Measurements from ENCODE around the gene DPEP1. TPM values are rescaled to one million over a fixed set of nuclear protein-coding genes. Genes with fewer than 3 reads are reported as not detected.

The DPEP1 gene
- total RNA-seq, 1 experiment from 2014 or later, result 1.1 TPM

DNA sequence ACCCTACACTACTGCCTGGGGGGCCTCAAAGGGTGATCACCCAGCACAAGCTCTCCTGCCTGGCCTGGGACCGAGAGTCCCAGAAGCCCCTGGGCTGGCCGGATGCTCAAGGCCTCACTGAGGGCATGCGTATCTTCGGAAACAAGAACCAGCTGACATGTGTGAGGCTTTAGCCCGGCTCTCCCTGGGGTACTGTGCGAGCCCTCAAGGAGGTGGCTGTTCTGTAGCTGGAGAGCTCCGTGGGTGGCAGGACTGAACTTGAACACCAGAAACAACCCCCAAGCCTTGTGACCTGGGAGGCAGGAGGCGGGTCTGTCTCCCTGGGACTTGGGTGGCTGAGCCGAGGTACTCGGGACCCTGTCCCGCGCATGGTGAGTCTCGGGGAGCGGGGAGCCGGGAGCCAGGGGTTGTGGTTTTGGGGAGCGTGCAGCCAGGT is 7.0 kb downstream of the DPEP1 start:
- intact Hi-C loops (cut with micrococcal nuclease), result no loop called here
- Histone ChIP-seq H3K9me3 (ENCODE audit: control insufficient read depth in 1 of 2, insufficient read depth in 1 of 2, low read depth in 1 of 2, low read length in 2 of 2) (no peaks in the 10 kb centered on the region), H3K9me2 (ENCODE audit: insufficient read depth) (no peaks in the 10 kb centered on the region), H4K20me1 (ENCODE audit: insufficient read depth) (no peaks in the 10 kb centered on the region), H3K4me3 (replicated peaks in 1 of 2; ENCODE audit: low read depth in 1 of 2, low read length in 2 of 2) (no peak overlapping the region), H3K4me2 (ENCODE audit: low read length) (no peak overlapping the region), H3K27me3 (ENCODE audit: insufficient read depth, low read length) (no peaks in the 10 kb centered on the region), H3K79me2 (ENCODE audit: insufficient read depth, low read length) (no peaks in the 10 kb centered on the region), H2AFZ (ENCODE audit: low read depth, low read length, poor library complexity, severe bottlenecking) (no peak overlapping the region), H3K27ac (ENCODE audit: low read depth, low read length) (no peak overlapping the region; the same call in 1 of the 2 replicates), H3K9ac (ENCODE audit: low read length) (no peak overlapping the region), H3K4me1 (ENCODE audit: control insufficient read depth in 1 of 2, insufficient read depth in 2 of 2, low read length in 2 of 2) (peaks cover 7 to 13% of the 10 kb centered on the region in 2 experiments; a peak in 3 of 4 replicates), H3K36me3 (ENCODE audit: control insufficient read depth in 1 of 2, insufficient read depth in 2 of 2, low read length in 2 of 2) (no peaks in the 10 kb centered on the region)
- BruUV-seq (replicated peaks), result no TSS peak
- POLR2A ChIA-PET, result interaction anchor here (0.7 kb wide), 1 partner anchor 9 kb away, joined by 3 read pairs; no protein-coding TSS in a partner anchor
- no peak for TF ChIP-seq EGR1 (IDR thresholded peaks at IDR 0.05; ENCODE audit: low read depth)
- TF ChIP-seq POLR2AphosphoS5 (IDR thresholded peaks at IDR 0.05; ENCODE audit: low read depth, low read length), result no peak
- TF ChIP-seq CEBPB (IDR thresholded peaks at IDR 0.05; ENCODE audit: low read depth), result no peak
- no peak for TF ChIP-seq ELF1 (IDR thresholded peaks at IDR 0.05; ENCODE audit: borderline replicate concordance, low read depth)
- no peak for TF ChIP-seq EZH2 (IDR thresholded peaks at IDR 0.05)
- no peak for TF ChIP-seq YY1 (IDR thresholded peaks at IDR 0.05; ENCODE audit: extremely low read depth, insufficient replicate concordance, low read depth, low read length)
- TF ChIP-seq, protein P1, sequence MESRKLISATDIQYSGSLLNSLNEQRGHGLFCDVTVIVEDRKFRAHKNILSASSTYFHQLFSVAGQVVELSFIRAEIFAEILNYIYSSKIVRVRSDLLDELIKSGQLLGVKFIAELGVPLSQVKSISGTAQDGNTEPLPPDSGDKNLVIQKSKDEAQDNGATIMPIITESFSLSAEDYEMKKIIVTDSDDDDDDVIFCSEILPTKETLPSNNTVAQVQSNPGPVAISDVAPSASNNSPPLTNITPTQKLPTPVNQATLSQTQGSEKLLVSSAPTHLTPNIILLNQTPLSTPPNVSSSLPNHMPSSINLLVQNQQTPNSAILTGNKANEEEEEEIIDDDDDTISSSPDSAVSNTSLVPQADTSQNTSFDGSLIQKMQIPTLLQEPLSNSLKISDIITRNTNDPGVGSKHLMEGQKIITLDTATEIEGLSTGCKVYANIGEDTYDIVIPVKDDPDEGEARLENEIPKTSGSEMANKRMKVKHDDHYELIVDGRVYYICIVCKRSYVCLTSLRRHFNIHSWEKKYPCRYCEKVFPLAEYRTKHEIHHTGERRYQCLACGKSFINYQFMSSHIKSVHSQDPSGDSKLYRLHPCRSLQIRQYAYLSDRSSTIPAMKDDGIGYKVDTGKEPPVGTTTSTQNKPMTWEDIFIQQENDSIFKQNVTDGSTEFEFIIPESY (IDR thresholded peaks at IDR 0.05; ENCODE audit: extremely low read depth, insufficient replicate concordance, low read length), result no peak
- no peak for TF ChIP-seq FOSL1 (IDR thresholded peaks at IDR 0.05; ENCODE audit: low read depth)
- no peak for TF ChIP-seq RAD21 (IDR thresholded peaks at IDR 0.05; ENCODE audit: low read depth)
- TF ChIP-seq, protein P2, sequence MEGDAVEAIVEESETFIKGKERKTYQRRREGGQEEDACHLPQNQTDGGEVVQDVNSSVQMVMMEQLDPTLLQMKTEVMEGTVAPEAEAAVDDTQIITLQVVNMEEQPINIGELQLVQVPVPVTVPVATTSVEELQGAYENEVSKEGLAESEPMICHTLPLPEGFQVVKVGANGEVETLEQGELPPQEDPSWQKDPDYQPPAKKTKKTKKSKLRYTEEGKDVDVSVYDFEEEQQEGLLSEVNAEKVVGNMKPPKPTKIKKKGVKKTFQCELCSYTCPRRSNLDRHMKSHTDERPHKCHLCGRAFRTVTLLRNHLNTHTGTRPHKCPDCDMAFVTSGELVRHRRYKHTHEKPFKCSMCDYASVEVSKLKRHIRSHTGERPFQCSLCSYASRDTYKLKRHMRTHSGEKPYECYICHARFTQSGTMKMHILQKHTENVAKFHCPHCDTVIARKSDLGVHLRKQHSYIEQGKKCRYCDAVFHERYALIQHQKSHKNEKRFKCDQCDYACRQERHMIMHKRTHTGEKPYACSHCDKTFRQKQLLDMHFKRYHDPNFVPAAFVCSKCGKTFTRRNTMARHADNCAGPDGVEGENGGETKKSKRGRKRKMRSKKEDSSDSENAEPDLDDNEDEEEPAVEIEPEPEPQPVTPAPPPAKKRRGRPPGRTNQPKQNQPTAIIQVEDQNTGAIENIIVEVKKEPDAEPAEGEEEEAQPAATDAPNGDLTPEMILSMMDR (IDR thresholded peaks at IDR 0.05 in 2 of 3, conservative IDR thresholded peaks at IDR 0.05 in 1 of 3; ENCODE audit: borderline replicate concordance in 1 of 3, insufficient read depth in 1 of 3, low read depth in 2 of 3, low read length in 2 of 3), result no peak
- TF ChIP-seq SRF (IDR thresholded peaks at IDR 0.05; ENCODE audit: low read depth), result no peak
- TF ChIP-seq EZH2phosphoT487 (IDR thresholded peaks at IDR 0.05; ENCODE audit: borderline replicate concordance), result no peak
- TF ChIP-seq POLR2A (IDR thresholded peaks at IDR 0.05; ENCODE audit: borderline replicate concordance, extremely low read depth, insufficient read depth, insufficient read length), result no peak
- TF ChIP-seq, protein P3, sequence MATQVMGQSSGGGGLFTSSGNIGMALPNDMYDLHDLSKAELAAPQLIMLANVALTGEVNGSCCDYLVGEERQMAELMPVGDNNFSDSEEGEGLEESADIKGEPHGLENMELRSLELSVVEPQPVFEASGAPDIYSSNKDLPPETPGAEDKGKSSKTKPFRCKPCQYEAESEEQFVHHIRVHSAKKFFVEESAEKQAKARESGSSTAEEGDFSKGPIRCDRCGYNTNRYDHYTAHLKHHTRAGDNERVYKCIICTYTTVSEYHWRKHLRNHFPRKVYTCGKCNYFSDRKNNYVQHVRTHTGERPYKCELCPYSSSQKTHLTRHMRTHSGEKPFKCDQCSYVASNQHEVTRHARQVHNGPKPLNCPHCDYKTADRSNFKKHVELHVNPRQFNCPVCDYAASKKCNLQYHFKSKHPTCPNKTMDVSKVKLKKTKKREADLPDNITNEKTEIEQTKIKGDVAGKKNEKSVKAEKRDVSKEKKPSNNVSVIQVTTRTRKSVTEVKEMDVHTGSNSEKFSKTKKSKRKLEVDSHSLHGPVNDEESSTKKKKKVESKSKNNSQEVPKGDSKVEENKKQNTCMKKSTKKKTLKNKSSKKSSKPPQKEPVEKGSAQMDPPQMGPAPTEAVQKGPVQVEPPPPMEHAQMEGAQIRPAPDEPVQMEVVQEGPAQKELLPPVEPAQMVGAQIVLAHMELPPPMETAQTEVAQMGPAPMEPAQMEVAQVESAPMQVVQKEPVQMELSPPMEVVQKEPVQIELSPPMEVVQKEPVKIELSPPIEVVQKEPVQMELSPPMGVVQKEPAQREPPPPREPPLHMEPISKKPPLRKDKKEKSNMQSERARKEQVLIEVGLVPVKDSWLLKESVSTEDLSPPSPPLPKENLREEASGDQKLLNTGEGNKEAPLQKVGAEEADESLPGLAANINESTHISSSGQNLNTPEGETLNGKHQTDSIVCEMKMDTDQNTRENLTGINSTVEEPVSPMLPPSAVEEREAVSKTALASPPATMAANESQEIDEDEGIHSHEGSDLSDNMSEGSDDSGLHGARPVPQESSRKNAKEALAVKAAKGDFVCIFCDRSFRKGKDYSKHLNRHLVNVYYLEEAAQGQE (IDR thresholded peaks at IDR 0.05; ENCODE audit: low read depth), result no peak
- no peak for TF ChIP-seq ZNF274 (IDR thresholded peaks at IDR 0.05; ENCODE audit: low read depth, low read length)
- ATAC-seq (no peak), DNase-seq (ENCODE audit: low read depth, low spot score) (no peak)
- RAD21 ChIA-PET (ENCODE audit: low non-redundant PET in 1 of 2, low total read pairs in 2 of 2, uncharacterized antibody in 2 of 2, unreplicated experiment in 2 of 2), result no interaction called here
- CTCF ChIA-PET, result interaction anchor here (1.0 kb wide), 1 partner anchor 21 kb away, joined by 3 read pairs; no protein-coding TSS in a partner anchor
